ENCODE measurements around the gene TBX6.
"Not testable (repeated sequence)": the region's sequence is repeated elsewhere in the genome, so short reads cannot be mapped to it uniquely, and the experiment has no call there.

Gene TBX6, protein sequence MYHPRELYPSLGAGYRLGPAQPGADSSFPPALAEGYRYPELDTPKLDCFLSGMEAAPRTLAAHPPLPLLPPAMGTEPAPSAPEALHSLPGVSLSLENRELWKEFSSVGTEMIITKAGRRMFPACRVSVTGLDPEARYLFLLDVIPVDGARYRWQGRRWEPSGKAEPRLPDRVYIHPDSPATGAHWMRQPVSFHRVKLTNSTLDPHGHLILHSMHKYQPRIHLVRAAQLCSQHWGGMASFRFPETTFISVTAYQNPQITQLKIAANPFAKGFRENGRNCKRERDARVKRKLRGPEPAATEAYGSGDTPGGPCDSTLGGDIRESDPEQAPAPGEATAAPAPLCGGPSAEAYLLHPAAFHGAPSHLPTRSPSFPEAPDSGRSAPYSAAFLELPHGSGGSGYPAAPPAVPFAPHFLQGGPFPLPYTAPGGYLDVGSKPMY

DNA sequence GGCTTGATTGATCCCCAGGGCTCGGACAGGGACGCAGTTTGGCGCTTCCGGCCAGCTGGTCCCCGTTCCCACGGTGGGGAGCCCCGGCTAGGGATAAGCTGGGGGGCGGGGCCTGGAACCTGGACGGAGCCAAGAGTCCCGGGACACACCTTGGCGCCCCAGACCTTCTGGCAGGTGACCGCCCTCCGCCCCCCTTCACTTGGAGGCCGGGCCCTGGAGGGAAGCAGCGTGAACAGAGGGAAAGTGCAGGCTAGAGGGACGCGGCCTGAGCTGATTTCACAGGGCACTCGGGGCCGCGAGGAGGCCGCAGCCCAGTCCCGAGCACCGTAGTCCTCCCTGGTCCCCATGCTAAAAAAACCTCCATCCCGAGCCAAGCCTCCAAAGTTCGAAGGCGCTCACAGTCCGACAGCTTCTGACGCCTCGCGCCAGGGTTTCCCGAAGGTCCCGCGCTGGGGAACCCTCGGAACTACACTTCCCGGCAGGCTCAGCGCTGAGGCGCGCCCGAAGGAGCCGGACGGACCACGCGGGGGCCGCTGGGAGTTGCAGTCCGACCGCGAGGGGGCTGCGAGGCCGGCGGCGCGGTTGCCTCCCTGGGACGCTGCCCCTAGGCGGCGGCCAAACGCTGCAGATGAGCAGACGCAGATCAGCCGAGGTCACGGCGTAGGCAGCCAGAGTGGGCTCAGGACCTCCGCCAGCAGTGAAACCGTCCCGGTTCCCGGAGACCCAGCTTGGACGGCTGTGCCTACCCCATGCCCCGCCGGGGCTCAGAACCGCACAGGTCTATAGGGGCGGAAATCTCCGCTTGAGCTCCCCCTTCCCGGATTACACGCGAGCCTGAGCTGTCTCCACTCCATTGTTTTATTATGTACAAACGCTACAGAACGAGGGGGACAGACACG is at the start of gene TBX6:
Gene TBX6, minus strand, starts transcription at position 451 of the 899 bp plus-strand sequence. CDS start 731 bp downstream, outside the sequence.
- Mint-ChIP-seq H3K27me3 (no peaks in the 10 kb centered on the region), H3K27ac (peak within 1 kb of the TSS; percentile 94), H3K4me3 (peak within 1 kb of the TSS; percentile 90), H3K36me3 (peaks cover under 1% of the 10 kb centered on the region), H3K9me3 (ENCODE audit: low read depth) (peaks cover under 1% of the 10 kb centered on the region), H3K4me1 (ENCODE audit: low read depth) (peaks cover 48% of the 10 kb centered on the region)

DNA sequence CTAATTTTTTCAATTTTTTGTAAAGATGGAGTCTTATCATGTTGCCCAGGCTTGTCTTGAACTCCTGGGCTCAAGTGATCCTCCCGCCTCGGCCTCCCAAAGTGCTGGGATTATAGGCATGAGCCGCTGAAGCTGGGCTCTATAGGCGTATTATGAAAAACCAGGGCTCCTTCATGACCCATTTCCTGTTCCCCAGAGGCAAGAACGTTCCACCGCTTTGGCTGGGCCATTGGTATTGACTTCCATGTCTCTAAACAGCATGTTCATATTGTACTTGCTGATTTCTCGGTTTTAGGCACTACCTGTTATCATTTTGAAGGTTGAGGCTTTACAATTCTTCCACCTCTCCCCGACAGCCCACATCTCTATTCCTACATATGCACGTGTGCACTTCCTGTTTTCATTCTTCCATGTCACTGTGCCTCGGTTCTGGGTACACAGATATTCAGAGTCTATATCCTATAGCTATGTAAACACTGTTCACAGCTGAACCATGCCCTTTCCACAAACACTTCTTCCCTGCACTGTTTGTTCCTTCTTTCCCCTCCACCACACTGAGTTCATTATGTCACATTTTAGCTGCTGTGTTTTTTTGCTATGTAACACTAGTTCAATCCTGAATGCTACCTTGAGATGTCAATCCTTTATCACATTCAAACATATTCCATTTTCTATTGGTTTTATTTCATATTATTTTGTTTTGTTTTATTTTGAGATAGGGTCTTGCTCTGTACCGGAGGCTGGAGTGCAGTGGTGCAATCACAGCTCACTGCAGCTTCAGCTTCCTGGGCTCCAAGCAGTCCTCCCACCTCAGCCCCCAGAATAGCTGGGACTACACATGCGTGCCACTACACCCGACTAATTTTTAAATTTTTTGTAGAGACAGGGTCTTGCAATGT is 48.1 kb upstream of the TBX6 start:
- Mint-ChIP-seq H3K4me1 (ENCODE audit: low read depth) (peaks cover 20% of the 10 kb centered on the region), H3K36me3 (no peaks in the 10 kb centered on the region), H3K9me3 (ENCODE audit: low read depth) (no peaks in the 10 kb centered on the region), H3K4me3 (peak overlapping the region; percentile 30), H3K27me3 (no peaks in the 10 kb centered on the region), H3K27ac (peak overlapping the region; percentile 83)

DNA sequence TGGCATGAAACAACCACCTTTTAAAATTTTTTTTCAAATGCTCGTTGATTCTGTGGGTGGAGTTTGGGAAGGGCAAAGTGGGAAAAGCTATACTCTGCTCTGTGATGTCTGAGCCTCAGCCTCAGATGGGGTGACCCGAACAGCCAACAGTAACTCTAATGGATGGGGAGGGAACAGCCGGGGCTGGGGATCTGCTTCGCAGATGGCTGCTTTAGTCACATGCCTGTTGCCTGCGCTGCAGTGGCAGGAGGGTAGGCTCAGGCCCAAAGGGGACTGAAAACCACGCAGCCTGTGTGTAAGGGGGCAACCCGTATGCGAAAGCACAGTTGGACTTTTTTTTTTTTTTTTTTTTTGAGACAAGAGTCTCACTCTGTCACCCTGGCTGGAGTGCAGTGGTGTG is 46.2 kb upstream of the TBX6 start:
- Mint-ChIP-seq H3K27ac (no peak overlapping the region), H3K9me3 (ENCODE audit: low read depth) (no peaks in the 10 kb centered on the region), H3K27me3 (no peaks in the 10 kb centered on the region), H3K36me3 (no peaks in the 10 kb centered on the region), H3K4me3 (no peak overlapping the region), H3K4me1 (ENCODE audit: low read depth) (peaks cover 13% of the 10 kb centered on the region)

DNA sequence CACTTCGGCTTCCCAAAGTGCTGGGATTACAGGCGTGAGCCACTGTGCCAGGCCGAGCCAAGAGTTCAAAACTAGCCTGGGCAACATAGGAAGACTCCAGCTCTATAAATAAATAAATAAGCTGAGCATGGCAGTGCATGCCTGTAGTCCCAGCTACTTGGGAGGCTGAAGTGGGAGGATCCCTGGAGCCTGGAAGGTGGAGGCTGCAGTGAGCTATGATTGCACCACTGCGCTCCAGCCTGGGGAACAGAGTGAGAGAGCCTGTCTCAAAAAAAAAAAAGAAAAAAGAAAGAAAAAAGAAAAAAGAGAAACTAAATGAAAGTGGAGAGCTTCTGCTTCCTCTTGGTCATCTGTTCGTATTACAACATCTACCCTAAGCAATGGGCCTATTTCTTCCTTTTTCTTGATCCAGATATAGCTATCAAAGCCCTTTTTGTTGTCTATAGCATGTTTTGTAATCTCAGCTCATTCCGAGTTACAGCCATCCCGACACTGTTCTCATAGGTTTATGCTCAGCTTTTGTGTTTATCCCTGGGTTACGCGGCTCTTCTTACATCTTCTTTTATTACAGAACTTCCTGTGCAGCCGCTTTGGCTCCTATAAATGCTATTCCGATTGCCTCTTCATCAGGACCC is 45.4 kb upstream of the TBX6 start:
- no peaks in the 10 kb centered on the region for H3K27me3 Mint-ChIP-seq
- H3K9me3 Mint-ChIP-seq (ENCODE audit: low read depth), result no peaks in the 10 kb centered on the region
- H3K36me3 Mint-ChIP-seq, result no peaks in the 10 kb centered on the region
- H3K27ac Mint-ChIP-seq, result no peak overlapping the region
- H3K4me1 Mint-ChIP-seq (ENCODE audit: low read depth), result peaks cover 12% of the 10 kb centered on the region
- no peak overlapping the region for H3K4me3 Mint-ChIP-seq

DNA sequence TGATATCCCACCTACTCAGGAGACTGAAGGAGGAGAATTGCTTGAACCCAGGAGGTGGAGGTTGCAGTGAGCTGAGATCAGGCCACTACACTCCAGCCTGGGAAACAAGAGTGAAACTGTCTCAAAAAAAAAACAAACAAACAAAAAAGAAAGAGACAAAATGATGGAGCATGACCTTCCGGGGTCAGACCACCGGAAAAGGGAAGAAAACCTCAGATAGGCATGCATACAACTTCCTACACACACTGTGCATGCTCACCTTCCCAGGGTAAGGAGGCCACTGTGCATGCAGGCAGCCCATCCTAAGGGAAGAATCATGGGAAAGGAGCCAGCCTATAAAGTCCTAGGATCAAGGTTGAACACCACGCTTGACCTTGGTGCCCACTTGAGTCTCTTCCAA is 40.9 kb upstream of the TBX6 start:
- Mint-ChIP-seq H3K27ac (no peak overlapping the region), H3K4me1 (ENCODE audit: low read depth) (peaks cover 4% of the 10 kb centered on the region), H3K9me3 (ENCODE audit: low read depth) (no peaks in the 10 kb centered on the region), H3K36me3 (peaks cover 2% of the 10 kb centered on the region), H3K27me3 (no peaks in the 10 kb centered on the region), H3K4me3 (no peak overlapping the region)

DNA sequence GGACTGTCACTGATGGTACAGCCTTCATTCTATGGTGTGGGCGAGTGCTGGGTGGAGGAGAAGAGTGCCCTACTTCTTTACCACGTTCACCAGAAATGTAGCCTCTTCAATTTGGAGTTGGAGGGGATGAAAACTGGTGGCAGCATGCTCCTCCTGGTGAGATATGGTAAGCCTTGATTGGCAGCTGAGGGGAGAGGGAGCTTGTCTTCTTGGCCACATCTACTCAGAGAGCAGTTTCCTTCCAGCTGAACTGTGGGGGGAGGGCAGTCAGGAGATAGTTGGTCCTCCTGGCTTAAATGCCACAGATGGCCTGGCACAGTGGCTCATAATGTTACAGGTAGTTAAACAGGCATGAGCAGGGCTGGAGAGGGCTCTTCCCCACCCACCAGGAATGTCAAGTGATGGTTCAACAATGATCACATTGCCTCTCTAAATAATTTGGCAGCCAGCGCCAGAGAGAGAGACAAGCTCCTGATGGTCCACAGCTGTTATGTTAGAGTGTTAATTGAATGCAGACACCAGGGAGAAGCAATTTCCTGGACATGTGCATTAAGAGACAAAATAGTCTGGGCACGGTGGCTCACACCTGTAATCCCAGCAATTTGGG is 40.2 kb upstream of the TBX6 start:
- Mint-ChIP-seq H3K4me3 (no peak overlapping the region), H3K27ac (no peak overlapping the region), H3K27me3 (no peaks in the 10 kb centered on the region), H3K4me1 (ENCODE audit: low read depth) (peaks cover 4% of the 10 kb centered on the region), H3K36me3 (peaks cover 2% of the 10 kb centered on the region), H3K9me3 (ENCODE audit: low read depth) (no peaks in the 10 kb centered on the region)

DNA sequence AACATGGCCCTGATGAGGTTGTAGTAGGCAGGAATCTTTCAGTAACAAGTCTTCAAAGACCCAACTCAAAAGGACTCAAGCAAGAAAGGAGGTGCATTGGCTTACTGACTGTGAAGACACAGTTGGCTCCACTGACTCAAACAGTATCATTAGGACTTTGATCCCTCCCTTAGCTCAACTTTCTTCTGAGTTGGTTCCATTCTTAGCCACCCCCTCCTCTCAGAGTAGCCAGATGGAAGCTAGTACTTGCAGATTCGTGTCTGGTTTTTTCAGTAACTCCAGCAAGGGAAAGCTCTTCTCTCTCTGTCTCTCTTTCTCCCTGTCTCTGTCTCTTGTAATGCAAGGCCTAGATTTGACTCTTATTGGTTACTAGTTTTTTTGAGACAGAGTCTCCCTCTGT is 36.3 kb upstream of the TBX6 start:
- Mint-ChIP-seq H3K4me1 (ENCODE audit: low read depth) (peaks cover 6% of the 10 kb centered on the region), H3K4me3 (no peak overlapping the region), H3K36me3 (peaks cover 2% of the 10 kb centered on the region), H3K27me3 (no peaks in the 10 kb centered on the region), H3K9me3 (ENCODE audit: low read depth) (no peaks in the 10 kb centered on the region), H3K27ac (no peak overlapping the region)

DNA sequence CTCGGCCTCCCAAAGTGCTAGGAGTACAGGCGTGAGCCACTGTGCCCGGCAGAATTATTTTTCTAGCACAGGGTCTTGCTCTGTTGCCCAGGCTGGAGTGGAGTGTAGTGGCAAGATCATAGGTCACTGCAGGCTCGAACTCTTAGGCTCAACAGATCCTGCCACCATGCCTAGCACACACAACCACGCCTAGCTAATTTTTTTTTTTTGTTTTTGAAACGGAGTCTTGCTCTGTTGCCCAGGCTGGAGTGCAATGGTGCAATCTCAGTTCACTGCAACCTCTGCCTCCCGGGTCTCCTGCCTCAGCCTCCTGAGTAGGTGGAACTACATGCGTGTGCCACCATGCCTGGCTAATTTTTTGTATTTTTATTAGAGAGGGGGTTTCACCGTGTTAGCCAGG is 34.0 kb upstream of the TBX6 start:
- H3K27ac Mint-ChIP-seq; H3K9me3 Mint-ChIP-seq (ENCODE audit: low read depth); H3K36me3 Mint-ChIP-seq; H3K4me3 Mint-ChIP-seq; H3K27me3 Mint-ChIP-seq: not testable (repeated sequence)
- H3K4me1 Mint-ChIP-seq (ENCODE audit: low read depth), result peaks cover 16% of the 10 kb centered on the region

DNA sequence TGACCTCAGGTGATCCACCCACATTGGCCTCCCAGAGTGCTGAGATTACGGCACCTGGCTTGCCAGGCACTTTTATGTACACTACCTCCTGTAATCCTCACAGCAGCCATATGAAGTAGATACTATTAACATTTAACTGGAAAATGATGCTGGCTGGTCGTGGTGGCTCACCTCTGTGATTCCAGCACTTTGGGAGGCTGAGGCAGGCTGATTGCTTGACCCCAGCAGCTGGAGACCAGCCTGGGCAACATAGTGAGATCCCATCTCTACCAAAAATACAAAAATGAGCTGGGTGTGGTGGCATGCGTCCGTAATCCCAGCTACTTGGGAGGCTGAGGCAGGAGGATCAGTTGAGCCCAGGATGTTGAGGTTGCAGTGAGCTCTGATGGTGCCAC is 33.3 kb upstream of the TBX6 start:
- H3K27me3 Mint-ChIP-seq, result no peaks in the 10 kb centered on the region
- no peaks in the 10 kb centered on the region for H3K36me3 Mint-ChIP-seq
- no peaks in the 10 kb centered on the region for H3K9me3 Mint-ChIP-seq (ENCODE audit: low read depth)
- H3K4me1 Mint-ChIP-seq (ENCODE audit: low read depth), result peaks cover 19% of the 10 kb centered on the region
- H3K27ac Mint-ChIP-seq, result no peak overlapping the region
- H3K4me3 Mint-ChIP-seq, result no peak overlapping the region

DNA sequence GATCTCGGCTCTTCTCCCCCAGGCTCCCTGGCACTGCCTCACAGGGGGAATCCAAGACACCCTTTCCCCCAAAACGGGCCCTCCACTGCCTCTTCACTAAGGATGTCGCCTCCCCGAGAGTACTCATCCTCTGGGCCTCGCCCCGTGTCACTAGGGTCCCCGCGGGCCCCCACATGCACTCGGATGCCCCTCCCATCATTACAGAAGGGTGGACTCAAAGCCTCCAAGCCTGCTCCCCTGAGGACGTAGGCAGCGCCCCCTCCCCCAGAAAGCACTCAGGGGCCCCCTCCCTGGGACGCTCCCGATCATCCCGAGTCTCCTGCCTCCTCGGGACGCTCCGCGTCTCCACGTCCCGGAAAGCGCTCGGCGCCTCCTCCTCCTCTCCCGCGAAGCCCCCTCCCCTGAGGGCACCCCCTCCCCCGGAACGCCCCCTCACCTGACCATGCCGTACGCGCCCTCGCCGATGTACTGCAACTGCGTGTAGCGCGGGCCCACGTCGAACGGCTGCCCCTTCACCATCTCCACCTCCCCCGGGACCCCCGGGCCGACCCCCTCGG is 31.0 kb upstream of the TBX6 start:
- no peaks in the 10 kb centered on the region for H3K9me3 Mint-ChIP-seq (ENCODE audit: low read depth)
- no peaks in the 10 kb centered on the region for H3K27me3 Mint-ChIP-seq
- H3K36me3 Mint-ChIP-seq, result no peaks in the 10 kb centered on the region
- peaks cover 24% of the 10 kb centered on the region for H3K4me1 Mint-ChIP-seq (ENCODE audit: low read depth)
- H3K4me3 Mint-ChIP-seq, result peak overlapping the region; percentile 82
- no peak overlapping the region for H3K27ac Mint-ChIP-seq

DNA sequence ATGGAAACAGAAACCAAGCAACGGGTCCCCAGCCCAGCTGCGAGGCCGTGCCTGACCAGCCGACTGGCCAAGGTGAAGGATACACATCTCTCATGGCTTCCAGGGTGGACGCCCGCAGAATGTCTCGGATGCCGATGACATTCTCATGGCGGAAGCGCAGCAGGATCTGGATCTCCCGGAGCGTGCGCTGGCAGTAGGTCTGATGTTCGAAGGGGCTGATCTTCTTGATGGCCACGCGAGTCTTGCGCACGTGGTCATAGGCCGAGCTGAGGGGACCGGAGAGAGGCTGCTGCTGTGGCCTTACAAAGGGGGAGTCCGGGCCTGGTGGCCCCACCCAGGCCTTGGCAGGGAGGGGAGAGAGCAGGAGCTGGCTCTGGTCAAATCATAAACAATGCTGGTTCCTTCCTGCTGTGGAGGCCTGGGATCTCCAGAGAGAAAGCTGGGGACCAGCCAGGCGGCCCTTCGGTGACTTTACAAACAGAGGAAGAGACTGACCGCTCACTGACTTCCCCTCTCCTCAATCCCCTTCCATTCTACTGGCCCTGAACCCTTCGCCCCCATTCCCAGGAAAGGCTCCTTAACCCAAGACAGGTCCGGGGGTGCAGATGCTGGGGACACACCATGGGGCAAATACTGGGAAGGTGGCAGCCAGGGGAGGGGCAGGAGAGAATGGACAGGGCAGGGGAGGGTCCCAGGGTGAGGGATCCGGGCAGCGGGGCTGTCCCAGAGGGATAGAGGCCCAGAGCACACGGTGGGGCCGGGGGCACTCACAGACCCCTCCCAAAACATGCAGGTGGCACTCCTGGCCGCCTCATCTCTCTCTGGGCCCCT is 30.2 kb upstream of the TBX6 start:
- Mint-ChIP-seq H3K4me3 (peak overlapping the region; percentile 82), H3K9me3 (ENCODE audit: low read depth) (no peaks in the 10 kb centered on the region), H3K27me3 (no peaks in the 10 kb centered on the region), H3K4me1 (ENCODE audit: low read depth) (peaks cover 24% of the 10 kb centered on the region), H3K27ac (peak overlapping the region; percentile 68), H3K36me3 (no peaks in the 10 kb centered on the region)

DNA sequence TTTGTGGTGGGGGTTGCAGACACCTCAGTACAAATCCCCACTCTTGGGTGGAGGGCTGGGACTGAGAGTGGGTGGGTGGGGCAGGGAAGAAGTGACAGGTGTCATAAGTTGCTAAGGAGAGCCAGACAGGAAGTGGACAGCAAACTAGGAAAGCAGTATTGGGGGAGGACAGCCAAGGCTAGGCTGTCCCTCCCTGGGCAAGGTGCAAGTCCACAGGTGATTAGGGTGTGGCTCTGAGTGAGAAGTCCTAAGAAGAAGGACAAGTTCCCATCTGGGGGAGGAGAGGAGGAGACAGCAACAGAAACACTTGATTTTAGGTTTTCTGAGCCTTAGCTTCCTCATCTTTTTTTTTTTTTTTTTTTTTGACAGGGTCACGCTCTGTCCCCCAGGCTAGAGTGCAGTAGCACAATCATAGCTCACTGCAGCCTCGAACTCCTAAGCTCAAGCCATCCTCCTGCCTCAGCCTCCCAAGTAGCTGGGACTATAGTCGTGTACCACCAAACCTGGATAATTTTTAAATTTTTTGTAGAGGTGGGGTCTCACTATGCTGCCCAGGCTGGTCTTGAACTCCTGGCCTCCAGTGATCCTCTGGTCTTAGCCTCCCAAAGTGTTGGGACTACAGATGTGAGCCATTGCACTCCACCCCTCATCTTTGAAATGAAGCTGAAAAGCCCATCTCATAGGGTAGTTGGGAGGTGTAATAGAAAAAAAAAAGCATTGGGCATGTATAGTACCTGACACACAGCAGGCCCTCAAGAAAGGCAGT is 28.8 kb upstream of the TBX6 start:
- H3K27me3 Mint-ChIP-seq, result no peaks in the 10 kb centered on the region
- H3K9me3 Mint-ChIP-seq (ENCODE audit: low read depth), result no peaks in the 10 kb centered on the region
- peaks cover 24% of the 10 kb centered on the region for H3K4me1 Mint-ChIP-seq (ENCODE audit: low read depth)

More for the DNA sequence above, 28.8 kb upstream of the TBX6 start:
- Mint-ChIP-seq H3K36me3 (no peaks in the 10 kb centered on the region), H3K27ac (no peak overlapping the region), H3K4me3 (peak overlapping the region; percentile 23)
